A673 (cell line): ENCODE results near the gene ATG5.

Experiments
- CTCF ChIP-seq: fragments of 300-800, 200-600 bp; sonication (generic); conservative IDR thresholded peaks from 2 replicates; pipeline ENCODE4 v1.5.1; 2017; ENCODE audit warnings: low read depth, mild to moderate bottlenecking, antibody characterized with exemption, low read length, moderate library complexity, mixed read lengths
- EZH2 ChIP-seq: fragments of 200-600 bp; sonication (generic); IDR thresholded peaks from 2 replicates; pipeline ENCODE4 v1.6.1; 2017; ENCODE audit warnings: borderline replicate concordance, low read depth, mild to moderate bottlenecking, mixed read lengths, antibody characterized with exemption, low read length; ENCODE audit not compliant: poor library complexity, severe bottlenecking

GRCh38 chr6:106334646-106335448, 9.3 kb upstream of the ATG5 start:
- TF ChIP-seq CTCF = peak; percentile 70
- no peak for TF ChIP-seq EZH2
